ENCODE results near the gene BBS5.
"Not testable (repeated sequence)": the region's sequence is repeated elsewhere in the genome, so short reads cannot be mapped to it uniquely, and the experiment has no call there.

- not testable (repeated sequence) for TF ChIP-seq POLR2AphosphoS5, POLR2A (IDR thresholded peaks at IDR 0.05; ENCODE audit: low read depth, low read length)
Observed at GRCh38 chr2:169539460-169539859, 60.2 kb downstream of the BBS5 start.

Measured in GM12892 (cell line).